PFSK-1 (cell line): Measurements from ENCODE around the gene KCNK1.

Experiments
- FOXP2 ChIP-seq: optimal IDR thresholded peaks from 2 replicates; pipeline ENCODE3; 2011; ENCODE audit warnings: borderline replicate concordance, control low read depth, inconsistent platforms; ENCODE audit not compliant: insufficient read depth; ENCODE audit errors: extremely low read length, extremely low read depth
- POLR2AphosphoS5 ChIP-seq: IDR thresholded peaks from 2 replicates; pipeline ENCODE4 v1.6.1; 2012; ENCODE audit warnings: low read depth, mild to moderate bottlenecking, control low read depth, low read length, moderate library complexity
- SIN3A ChIP-seq: IDR thresholded peaks from 2 replicates; pipeline ENCODE4 v1.6.1; 2012; ENCODE audit warnings: mild to moderate bottlenecking, low read length, moderate library complexity, borderline replicate concordance; ENCODE audit not compliant: insufficient read depth
- TAF1 ChIP-seq: IDR thresholded peaks from 2 replicates; pipeline ENCODE4 v1.6.1; 2012; ENCODE audit warnings: low read length, control low read depth, borderline replicate concordance; ENCODE audit not compliant: insufficient read depth
- TF ChIP-seq, protein P1 (sequence below), 2 experiments: IDR thresholded peaks; 2 replicates each; pipeline versions ENCODE4 v1.6.1 to v1.8.0; 2011 to 2012; ENCODE audit warnings: low read depth in 2 of 2, low read length in 2 of 2, control low read depth in 1 of 2, inconsistent platforms in 1 of 2, mild to moderate bottlenecking in 1 of 2, moderate library complexity in 1 of 2; ENCODE audit not compliant: insufficient read depth in 1 of 2

The KCNK1 gene

GRCh38 chr1:233710031-233710430, 96.1 kb downstream of the KCNK1 start:
- TF ChIP-seq, protein P1, sequence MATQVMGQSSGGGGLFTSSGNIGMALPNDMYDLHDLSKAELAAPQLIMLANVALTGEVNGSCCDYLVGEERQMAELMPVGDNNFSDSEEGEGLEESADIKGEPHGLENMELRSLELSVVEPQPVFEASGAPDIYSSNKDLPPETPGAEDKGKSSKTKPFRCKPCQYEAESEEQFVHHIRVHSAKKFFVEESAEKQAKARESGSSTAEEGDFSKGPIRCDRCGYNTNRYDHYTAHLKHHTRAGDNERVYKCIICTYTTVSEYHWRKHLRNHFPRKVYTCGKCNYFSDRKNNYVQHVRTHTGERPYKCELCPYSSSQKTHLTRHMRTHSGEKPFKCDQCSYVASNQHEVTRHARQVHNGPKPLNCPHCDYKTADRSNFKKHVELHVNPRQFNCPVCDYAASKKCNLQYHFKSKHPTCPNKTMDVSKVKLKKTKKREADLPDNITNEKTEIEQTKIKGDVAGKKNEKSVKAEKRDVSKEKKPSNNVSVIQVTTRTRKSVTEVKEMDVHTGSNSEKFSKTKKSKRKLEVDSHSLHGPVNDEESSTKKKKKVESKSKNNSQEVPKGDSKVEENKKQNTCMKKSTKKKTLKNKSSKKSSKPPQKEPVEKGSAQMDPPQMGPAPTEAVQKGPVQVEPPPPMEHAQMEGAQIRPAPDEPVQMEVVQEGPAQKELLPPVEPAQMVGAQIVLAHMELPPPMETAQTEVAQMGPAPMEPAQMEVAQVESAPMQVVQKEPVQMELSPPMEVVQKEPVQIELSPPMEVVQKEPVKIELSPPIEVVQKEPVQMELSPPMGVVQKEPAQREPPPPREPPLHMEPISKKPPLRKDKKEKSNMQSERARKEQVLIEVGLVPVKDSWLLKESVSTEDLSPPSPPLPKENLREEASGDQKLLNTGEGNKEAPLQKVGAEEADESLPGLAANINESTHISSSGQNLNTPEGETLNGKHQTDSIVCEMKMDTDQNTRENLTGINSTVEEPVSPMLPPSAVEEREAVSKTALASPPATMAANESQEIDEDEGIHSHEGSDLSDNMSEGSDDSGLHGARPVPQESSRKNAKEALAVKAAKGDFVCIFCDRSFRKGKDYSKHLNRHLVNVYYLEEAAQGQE (IDR thresholded peaks at IDR 0.05; ENCODE audit: insufficient read depth in 1 of 2, low read depth in 2 of 2, low read length in 2 of 2): no peak
- TF ChIP-seq SIN3A: no peak
- no peak for TF ChIP-seq TAF1
- no peak for TF ChIP-seq FOXP2
- TF ChIP-seq POLR2AphosphoS5: no peak

GRCh38 chr1:233710507-233710906, 96.6 kb downstream of the KCNK1 start:
- no peak for TF ChIP-seq SIN3A
- TF ChIP-seq, protein P1 (IDR thresholded peaks at IDR 0.05; ENCODE audit: insufficient read depth in 1 of 2, low read depth in 2 of 2, low read length in 2 of 2): no peak
- no peak for TF ChIP-seq FOXP2
- TF ChIP-seq TAF1: no peak
- no peak for TF ChIP-seq POLR2AphosphoS5

DNA sequence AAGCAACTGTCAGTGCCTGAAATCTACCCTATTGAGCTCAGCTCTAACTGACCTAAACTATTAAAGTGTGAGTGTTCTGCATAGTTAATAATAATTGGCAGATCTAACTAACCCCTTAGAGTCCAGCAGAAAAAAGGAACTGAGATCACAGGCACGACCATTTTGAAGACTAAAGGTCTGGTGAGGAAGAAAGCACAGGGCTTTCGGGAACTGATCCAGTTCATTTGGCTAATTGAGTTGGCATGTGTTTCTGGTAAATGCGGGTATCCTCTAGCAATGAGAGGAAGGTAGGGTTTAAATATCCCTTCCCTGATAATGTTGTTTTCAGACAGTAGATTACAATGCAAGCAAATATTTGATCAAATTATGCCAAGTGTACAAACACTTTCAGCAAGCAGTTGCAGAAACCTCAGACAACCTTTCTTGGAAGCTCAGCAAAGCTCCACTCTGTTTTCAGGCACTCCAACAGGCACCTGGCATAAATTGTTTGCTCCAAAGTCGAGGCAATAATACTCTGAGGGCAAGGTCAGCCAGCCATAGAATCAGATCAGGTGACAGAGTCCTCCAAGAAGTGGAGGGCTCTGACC, 100.8 kb downstream of the KCNK1 start:
- TF ChIP-seq TAF1: no peak

GRCh38 chr1:233718057-233718456, 104.2 kb downstream of the KCNK1 start:
- no peak for TF ChIP-seq FOXP2
- no peak for TF ChIP-seq POLR2AphosphoS5

DNA sequence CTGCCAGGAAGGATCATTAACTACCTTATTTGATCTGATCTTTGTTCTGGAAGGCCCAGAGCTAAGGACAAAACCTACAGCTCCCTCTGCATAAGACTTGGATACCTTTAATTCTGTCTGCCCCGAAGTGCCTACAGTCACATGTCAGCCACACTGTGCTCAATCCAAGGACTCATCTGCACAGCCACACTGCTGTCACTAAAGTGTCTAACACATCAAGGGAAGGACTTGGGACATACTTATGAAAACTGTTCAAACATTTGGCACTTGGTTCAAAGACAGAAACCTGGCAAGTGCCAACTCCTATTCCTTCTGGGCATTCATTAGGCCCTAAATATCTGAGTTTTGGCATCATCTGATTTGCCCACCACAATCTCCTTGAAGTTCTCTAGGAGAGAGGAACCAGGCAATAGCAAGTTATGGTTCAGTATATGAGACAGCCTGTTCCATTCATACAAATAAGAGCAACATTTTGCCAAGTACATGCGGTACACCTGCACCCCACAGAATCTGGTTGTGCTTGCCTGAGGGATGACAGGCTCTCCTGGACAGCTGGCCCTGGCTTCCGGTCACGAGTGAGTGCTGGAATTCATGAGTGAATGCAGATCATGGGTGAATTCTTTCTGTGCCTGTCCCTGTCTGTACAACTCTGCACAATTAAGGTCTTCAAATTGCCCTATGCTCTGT, 105.9 kb downstream of the KCNK1 start:
- TF ChIP-seq FOXP2 (no peak), TAF1 (no peak), POLR2AphosphoS5 (no peak), SIN3A (no peak)
- TF ChIP-seq, protein P1 (IDR thresholded peaks at IDR 0.05; ENCODE audit: insufficient read depth in 1 of 2, low read depth in 2 of 2, low read length in 2 of 2): no peak

DNA sequence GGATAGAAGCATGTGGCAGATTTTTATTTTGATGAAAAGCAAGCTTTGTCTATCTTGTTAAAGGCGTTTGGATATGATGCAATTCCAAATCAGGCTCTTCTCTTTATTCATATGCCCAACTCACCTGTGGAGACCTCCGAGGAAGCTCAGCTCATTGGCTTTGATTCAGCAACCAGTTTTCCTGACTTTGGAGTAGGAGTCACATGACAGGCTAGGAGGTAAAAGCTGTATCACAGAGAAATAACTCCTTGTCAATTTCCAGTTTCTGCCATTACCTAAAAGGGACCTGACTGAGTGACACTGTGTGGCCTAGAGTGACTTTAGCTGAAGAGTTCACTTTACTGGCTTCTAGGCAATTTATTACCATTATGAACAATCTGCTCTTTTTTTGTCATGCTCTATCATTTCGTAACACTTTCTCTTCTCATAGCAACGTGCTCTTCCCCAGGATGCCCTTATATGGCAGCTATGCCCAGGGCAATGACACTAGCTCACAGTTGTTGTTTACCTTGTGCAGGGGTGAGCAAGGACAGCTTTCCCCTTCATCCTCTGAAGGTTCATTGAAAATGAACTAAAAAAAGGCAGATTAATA, 107.2 kb downstream of the KCNK1 start:
- no peak for TF ChIP-seq FOXP2
- TF ChIP-seq, protein P1 (IDR thresholded peaks at IDR 0.05; ENCODE audit: insufficient read depth in 1 of 2, low read depth in 2 of 2, low read length in 2 of 2): no peak
- no peak for TF ChIP-seq SIN3A
- TF ChIP-seq POLR2AphosphoS5: no peak
